Measurements from ENCODE around the gene ACER3.

ACER3 gene

GRCh38 chr11:77063407-77063806 is 202.7 kb downstream of the ACER3 start:
- H3K36me3 ChIP-seq, result no peaks in the 10 kb centered on the region
- H3K27ac ChIP-seq, result no peak overlapping the region
- H3K27me3 ChIP-seq, result peaks cover 55% of the 10 kb centered on the region
- H3K4me1 ChIP-seq (ENCODE audit: control insufficient read depth in 1 of 2, insufficient read depth in 1 of 2, low read depth in 1 of 2, low read length in 1 of 2), result peaks cover 10% of the 10 kb centered on the region in 2 experiments
- no peak for TF ChIP-seq CTCF (IDR thresholded peaks at IDR 0.05)
- no peaks in the 10 kb centered on the region for H3K9me3 ChIP-seq
- no peak overlapping the region for H3K4me3 ChIP-seq (ENCODE audit: low read depth in 1 of 2, low read length in 1 of 2)

GRCh38 chr11:77063861-77064260 is 203.1 kb downstream of the ACER3 start:
- TF ChIP-seq CTCF (IDR thresholded peaks at IDR 0.05), result no peak
- no peak overlapping the region for H3K4me3 ChIP-seq (ENCODE audit: low read depth in 1 of 2, low read length in 1 of 2)
- no peaks in the 10 kb centered on the region for H3K36me3 ChIP-seq
- peaks cover 60% of the 10 kb centered on the region for H3K27me3 ChIP-seq
- H3K27ac ChIP-seq, result no peak overlapping the region
- no peaks in the 10 kb centered on the region for H3K9me3 ChIP-seq
- peaks cover 10% of the 10 kb centered on the region in 2 experiments for H3K4me1 ChIP-seq (ENCODE audit: control insufficient read depth in 1 of 2, insufficient read depth in 1 of 2, low read depth in 1 of 2, low read length in 1 of 2)

- Histone ChIP-seq H3K36me3 (no peaks in the 10 kb centered on the region), H3K4me1 (ENCODE audit: control insufficient read depth in 1 of 2, insufficient read depth in 1 of 2, low read depth in 1 of 2, low read length in 1 of 2) (peaks cover 10% of the 10 kb centered on the region in 2 experiments), H3K9me3 (no peaks in the 10 kb centered on the region), H3K4me3 (ENCODE audit: low read depth in 1 of 2, low read length in 1 of 2) (no peak overlapping the region), H3K27me3 (peaks cover 69% of the 10 kb centered on the region), H3K27ac (no peak overlapping the region)
- TF ChIP-seq CTCF (IDR thresholded peaks at IDR 0.05), result no peak
Observed at GRCh38 chr11:77064648-77065217, 204.0 kb downstream of the ACER3 start.

GRCh38 chr11:77065878-77066228 is 205.1 kb downstream of the ACER3 start:
- TF ChIP-seq CTCF (IDR thresholded peaks at IDR 0.05), result no peak
- Histone ChIP-seq H3K4me3 (ENCODE audit: low read depth in 1 of 2, low read length in 1 of 2) (peak overlapping the region; percentile 61 to 66), H3K27me3 (peaks cover 78% of the 10 kb centered on the region), H3K4me1 (ENCODE audit: control insufficient read depth in 1 of 2, insufficient read depth in 1 of 2, low read depth in 1 of 2, low read length in 1 of 2) (peaks cover 10% of the 10 kb centered on the region in 2 experiments), H3K9me3 (no peaks in the 10 kb centered on the region), H3K27ac (no peak overlapping the region), H3K36me3 (no peaks in the 10 kb centered on the region)

GRCh38 chr11:77066229-77067042 is 205.7 kb downstream of the ACER3 start, which contains the start of gene CAPN5:
CAPN5 (plus strand) TSS chr11:77066971; CDS start chr11:77084887, 17,916 bp downstream.
- H3K9me3 ChIP-seq, result no peaks in the 10 kb centered on the region
- H3K4me1 ChIP-seq (ENCODE audit: control insufficient read depth in 1 of 2, insufficient read depth in 1 of 2, low read depth in 1 of 2, low read length in 1 of 2), result peaks cover 10% of the 10 kb centered on the region in 2 experiments
- TF ChIP-seq CTCF (IDR thresholded peaks at IDR 0.05), result no peak
- H3K27ac ChIP-seq, result no peak within 1 kb of the TSS
- H3K4me3 ChIP-seq (ENCODE audit: low read depth in 1 of 2, low read length in 1 of 2), result peak within 1 kb of the TSS; percentile 61 to 66
- peaks cover 78% of the 10 kb centered on the region for H3K27me3 ChIP-seq
- no peaks in the 10 kb centered on the region for H3K36me3 ChIP-seq
